KG1 (cell line): Measurements from ENCODE around the gene CHEK1.
A peak's percentile ranks its signal among the peaks of the same experiment; 100 is the strongest.

Experiments used
- DNase-seq: peaks from one replicate; lab custom pipeline; 2025; lab: John Stamatoyannopoulos, UW

Gene CHEK1

DNA sequence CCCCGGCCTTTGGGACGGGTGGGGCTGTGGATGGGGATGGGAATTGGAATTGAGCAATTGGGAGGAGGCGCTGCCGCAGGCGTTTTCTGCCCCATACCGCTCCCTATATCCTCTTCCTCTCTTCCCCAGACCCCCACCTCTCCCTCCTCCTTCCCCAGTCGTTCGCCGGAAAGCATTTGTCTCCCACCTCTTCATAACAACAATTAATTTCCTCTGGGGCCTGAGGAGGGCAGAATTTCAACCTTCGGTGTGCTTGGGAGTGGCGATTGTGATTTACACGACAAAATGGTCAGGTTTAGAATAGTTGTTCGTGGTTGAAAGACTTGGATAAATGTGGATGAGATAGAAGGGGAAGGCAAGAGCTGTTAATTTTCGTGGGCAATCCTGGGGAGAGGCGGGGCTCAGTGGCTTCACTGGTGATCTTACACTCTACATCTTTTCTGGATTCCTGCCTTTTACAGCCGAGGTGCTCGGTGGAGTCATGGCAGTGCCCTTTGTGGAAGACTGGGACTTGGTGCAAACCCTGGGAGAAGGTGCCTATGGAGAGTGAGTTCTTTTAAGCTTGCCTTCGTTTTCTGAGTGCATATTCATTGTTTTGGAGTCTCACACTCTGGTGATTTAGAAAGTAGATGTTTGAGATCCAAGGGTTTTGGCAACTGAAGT is 1.5 kb downstream of the CHEK1 start:
- DNase-seq = peak; percentile 52

DNA sequence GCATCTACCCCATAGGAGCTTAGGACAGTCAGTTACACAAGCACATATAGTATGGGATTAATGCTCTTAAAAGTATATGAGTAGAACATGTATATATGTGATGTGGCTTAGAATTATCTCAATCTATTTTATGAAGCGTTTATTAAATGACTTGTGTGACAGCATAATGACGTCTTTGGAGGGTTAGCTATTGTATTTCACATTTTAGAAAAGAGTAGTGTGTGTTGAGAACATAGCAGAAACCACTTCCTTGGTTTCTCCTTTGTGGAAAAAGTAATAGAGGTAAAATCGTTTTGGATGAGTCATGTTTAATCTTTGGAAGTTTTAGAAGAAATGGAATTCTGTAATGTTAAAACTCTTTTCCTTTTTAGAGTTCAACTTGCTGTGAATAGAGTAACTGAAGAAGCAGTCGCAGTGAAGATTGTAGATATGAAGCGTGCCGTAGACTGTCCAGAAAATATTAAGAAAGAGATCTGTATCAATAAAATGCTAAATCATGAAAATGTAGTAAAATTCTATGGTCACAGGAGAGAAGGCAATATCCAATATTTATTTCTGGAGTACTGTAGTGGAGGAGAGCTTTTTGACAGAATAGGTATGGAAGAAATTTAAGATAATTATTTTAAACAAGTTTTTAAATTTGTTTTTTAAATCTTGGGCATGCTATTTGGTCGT is 2.4 kb downstream of the CHEK1 start:
- no peak for DNase-seq

DNA sequence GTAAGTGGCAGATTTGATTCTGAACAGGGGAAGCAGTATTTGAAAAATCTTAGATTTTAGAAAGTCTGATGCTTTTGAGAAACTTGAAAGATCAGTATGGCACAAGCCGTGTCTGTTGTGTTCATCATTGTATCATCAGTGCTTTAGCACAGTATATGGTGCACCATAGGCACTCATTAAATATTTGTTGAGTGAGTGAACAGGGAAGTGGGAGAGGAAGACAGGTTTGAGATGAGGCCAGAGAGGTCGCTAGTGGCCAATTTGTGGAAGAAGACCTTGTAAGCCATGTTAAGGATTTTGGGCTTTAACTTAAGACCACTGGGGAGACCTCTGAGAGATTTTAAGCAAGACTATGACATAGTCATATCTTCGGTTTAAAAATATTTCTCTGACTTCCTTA is 12.9 kb downstream of the CHEK1 start:
- DNase-seq = no peak

DNA sequence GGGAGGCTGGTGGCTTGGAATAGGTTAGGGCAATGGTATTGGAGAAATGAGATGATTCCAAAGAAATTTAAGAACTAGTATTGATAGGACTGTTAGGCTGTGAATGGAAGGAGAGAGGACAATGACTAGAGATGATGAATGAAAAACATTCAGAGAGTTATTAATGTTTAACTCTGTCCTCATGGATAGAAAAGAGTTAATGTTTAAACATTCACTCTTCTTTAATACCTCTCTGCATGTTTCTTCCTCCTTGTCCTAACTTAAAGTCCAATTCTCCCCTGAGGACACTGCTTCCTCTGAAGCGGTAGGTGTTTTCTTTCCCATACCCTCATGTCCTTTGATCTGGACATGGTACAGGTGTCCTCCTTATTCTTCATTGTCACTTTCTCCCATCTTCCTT is 13.4 kb downstream of the CHEK1 start:
- DNase-seq = no peak

DNA sequence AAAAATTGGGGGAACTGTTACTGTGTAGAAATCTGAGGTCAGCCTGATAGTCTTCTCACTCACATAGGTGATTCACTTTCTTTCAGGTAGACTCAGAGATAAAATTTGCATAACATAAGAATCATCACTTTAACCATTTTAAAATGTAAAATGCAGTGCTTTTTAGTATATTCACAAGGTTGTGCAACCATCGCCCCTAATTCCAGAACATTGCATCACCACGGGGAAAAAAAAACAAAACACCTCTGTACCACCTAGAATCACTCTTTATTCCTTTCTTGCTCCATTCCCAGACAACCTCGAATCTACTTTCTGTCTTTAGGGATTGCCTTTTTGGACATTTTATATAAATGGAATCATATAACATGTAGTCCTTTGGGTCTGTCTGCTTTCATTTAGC is 20.9 kb downstream of the CHEK1 start:
- no peak for DNase-seq

DNA sequence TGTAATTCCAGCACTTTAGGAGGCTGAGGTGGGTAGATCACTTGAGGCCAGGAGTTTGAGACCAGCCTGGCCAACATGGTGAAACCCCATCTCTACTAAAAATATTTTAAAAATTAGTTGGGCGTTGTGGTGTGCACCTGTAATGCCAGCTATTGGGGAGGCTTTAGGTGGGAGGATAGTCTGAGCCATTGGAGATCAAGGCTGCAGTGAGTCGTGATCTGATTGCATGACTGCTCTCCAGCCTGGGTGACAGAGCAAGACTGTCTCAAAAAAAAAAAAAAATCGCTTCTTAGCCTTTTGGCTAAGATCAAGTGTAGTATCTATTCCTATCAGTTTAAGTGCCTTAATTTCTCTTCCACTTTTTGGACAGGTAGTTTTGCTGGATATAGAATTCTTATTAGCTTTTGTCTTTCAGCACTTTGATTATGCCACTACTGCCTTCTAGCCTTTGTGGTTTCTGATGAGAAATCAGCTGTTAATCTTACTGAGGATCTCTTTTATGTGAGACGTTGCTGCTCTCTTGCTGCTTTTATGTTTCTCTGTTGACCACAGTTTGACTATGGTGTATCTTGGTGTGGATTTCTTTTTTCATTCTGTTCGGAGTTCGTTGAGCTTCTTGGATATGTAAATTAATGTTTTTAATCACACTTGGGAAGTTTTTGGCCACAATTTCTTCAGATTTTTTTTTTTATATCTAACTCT is 24.7 kb downstream of the CHEK1 start:
- no peak for DNase-seq

DNA sequence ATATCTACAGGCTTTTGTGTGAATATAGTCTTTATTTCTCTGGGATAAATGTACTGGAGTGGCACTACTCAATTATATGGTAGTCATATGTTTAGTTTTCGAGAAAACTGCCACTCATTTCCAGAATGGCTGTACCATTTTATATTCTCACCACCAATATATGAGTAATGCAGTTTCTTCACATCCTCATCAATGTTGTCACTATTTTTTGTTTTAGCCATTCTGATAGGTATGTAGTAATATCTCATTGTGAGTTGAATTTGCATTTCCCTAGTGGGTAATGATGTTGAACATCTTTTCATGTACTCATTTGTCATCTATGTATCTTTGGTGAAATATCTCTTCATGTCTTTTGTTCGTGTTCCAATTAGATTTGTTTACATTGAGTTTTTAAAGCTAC is 37.7 kb downstream of the CHEK1 start:
- no peak for DNase-seq

DNA sequence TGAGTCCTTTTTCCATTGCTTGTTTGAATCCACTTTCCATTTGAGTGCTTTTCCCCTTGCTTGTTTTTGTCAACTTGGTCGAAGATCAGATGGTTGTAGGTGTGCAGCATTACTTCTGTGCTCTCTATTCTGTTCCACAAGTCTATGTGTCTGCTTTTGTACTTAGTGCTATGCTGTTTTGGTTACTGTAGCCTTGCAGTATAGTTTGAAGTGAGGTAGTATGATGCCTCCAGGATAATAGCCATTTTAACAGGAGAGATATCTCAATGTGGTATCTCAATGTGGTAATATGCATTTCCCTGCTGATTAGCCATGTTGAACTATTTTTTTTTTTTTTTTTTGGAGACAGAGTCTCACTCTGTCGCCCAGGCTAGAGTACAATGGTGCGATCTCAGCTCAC is 38.9 kb downstream of the CHEK1 start:
- DNase-seq = no peak

DNA sequence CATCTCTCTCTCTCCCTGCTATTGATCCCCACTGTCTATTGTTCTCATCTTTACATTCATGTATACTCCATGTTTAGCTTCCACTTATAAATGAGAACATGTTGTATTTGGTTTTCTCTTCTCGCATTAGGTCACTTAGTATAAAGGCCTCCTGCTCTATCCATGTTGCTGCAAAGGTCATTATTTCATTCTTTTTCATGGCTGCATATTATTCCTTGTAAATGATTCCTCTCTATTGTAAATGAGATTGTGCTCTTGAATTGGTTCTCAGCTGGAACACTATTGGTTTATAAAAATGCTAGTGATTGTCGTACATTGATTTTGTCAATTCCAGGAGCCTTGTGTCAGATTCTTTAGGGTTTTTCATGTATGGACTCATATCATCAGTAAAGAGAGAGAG is 42.2 kb downstream of the CHEK1 start:
- no peak for DNase-seq

DNA sequence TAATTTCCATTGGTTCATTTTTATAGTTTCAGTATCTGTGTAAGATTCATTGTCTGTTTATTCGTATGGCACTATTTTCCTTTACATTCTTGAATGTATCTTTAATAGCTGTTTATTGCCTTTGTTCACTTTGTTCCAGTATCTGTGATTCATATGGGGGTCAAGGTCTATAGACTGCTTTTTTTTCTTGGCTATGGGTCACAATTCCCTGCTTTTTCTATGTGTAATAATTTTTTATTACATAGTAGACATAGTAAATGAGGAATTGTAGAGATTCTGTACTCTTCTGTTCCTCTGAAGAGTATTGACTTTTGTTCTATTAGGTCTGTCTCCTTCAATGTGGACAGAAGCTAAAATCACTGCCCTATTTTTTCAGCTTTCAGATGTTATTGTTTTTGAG is 45.2 kb downstream of the CHEK1 start:
- DNase-seq = no peak

DNA sequence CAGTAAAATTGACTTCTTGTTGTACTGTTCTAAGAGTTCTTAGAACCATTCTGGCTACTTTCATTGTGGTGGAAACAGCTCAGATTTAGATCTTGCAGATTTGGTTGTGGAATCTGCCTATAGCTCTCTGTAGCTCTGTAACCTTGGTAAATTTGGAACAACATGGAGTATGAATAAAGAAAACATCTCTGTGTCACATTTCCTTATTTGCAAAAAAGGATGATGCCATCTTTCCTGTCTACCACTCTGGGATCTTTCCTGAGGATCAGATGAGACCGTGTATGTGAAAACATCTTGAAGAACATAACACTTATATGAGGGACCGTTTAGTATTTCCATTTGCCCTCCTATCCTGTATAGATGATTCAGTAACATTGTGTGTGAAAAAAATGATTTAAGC is 46.6 kb downstream of the CHEK1 start:
- DNase-seq = no peak

DNA sequence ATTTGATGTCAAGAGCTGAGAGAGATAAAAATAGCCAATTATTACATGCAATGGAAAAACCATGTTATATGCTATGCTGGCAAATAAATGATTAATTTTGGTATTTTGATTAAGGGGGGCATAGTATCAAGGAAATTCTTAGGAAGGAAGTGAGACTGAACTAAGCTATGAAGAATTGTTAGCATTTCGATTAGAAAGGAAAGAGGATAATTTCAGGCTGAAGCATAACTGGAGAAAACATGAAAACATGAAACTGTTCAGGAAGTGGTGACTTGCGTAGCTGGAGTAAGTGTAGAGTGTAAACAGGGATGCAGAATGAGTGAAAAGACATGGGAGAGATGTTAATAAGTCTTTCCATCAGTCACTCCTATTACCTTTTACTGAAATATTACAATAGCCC is 49.2 kb downstream of the CHEK1 start:
- DNase-seq = no peak

DNA sequence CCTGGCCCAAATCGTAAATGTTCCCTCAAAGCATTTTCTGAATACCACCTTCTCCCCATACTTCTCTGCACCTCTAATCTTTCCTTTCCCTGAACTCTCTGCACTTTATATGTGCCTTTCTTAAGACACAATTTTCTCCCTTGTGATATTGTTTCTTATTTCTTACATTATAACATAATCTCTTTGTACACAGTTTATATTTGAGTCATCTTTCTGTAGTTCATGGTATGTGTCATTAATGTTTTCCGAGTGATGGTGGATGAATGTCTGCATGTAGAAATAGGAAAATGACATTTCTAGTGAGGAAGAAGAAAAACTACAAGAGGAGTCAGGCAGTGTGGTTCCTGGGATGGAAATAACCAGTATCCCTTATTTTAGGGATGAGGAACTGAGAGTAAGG is 50.2 kb downstream of the CHEK1 start:
- DNase-seq = no peak

DNA sequence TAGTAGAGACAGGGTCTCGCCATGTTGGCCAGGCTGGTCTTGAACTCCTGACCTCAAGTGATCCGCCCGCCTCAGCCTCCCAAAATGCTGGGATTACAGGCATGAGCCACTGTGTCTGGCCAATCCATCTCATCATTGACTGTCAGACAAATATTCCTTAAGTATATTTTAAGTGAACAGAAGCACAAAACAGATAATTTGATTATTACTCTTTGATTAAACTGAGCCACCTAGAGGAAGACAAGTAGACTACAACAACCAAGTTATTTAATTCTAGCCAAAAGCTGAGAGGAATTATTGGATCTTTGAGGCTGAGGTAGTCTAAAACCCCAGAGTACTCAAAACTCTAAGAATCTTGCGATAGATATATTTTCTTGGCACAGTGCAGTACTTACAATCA is 54.4 kb downstream of the CHEK1 start:
- DNase-seq = no peak

DNA sequence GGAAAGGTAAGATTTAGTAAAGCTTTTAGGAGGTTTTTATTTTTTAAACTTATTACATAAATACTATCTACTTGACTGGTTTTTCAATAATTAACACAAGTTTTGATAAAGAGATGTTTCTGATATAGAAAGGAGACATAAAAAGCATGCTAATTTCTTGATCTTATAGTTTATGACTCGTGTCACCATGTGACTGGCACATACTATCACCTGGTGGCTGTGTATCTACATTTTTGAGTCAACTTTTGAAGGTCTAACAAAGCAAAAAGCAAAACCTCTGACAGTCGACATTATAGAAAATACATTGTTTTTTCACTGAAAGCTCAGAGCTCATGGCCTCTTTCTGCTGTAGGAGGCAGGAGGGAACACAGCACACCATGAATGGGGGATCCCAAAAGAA is 54.9 kb downstream of the CHEK1 start:
- DNase-seq = no peak

DNA sequence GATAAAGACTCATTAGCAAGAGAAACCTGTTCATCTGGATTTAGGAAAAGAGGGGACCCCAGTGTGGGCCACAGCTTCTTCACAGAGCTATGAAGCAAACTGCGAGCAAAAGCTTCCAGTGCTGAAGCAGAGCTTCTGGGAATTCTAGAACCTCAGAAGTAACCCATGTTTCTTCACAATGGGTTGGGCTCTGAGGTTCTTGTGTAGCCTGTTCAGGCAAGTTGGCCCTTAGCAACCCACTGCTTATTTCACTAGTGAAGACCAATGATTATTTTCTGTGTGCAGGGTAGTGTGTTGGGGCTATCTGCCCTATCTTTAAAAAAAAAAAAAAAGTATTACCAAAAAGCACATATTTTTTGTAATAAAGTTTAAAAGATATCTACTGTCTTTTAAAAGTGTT is 55.8 kb downstream of the CHEK1 start, which contains the start of gene ACRV1:
Gene ACRV1 (minus strand): TSS at position 101 of the 400 bp plus-strand sequence. CDS start 67 bp downstream, at position 34.
- DNase-seq = no peak

DNA sequence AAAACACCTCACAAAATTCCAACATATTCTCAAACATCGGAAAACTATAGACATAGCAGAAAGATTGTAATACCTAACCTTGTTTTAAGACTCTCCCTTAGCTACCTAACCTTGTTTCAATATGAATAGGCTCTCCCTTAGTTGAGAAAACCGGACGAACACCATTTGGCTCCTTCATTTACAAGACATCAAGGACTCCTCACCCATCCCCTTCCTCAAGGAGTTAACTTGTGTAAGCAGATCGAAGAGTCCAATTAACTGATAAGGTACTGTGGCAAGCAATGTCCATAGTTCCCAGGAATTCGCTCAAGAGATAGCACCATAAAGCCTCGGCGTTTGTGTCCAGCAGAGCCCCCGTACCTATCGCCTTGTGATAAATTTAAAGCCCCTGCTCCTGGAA is 60.3 kb downstream of the CHEK1 start:
- DNase-seq = no peak

DNA sequence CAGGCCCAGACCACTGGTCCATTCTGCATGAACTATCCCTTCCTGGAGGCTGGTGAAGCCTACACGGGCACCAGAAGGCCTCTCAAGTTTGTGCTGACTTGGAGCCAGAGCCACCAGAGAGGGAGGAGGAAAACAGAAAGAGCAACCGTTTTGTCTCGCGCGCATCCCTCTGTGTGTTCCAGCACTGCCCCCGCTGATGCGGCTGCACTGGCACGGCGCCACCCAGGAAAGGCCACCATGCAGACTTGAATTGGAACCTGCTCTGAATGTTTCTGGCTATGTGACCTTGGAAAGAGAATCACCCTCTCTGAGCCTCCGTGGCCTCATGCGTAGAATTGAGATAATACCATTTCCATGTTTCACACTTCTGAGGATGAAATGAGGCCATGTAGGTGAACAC is 63.1 kb downstream of the CHEK1 start:
- DNase-seq = no peak

DNA sequence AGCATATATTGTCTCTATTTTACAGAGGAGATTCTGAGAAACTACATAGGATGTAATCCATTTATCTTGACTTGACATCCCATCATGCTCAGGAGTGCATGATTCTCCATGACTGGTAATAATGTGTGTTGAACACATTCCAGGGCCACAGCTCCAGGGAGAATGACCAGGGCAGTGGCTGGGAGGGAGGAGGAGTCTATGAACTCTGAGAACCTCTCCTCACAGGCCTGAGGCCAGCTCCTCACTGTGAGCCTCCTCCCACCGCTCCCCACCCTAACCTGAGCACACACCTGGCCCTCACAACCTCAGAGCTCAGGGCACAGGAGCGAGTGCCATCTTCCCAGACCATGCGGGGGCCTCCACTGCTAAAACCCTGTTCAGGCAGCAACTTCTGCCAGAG is 63.7 kb downstream of the CHEK1 start:
- DNase-seq = no peak

DNA sequence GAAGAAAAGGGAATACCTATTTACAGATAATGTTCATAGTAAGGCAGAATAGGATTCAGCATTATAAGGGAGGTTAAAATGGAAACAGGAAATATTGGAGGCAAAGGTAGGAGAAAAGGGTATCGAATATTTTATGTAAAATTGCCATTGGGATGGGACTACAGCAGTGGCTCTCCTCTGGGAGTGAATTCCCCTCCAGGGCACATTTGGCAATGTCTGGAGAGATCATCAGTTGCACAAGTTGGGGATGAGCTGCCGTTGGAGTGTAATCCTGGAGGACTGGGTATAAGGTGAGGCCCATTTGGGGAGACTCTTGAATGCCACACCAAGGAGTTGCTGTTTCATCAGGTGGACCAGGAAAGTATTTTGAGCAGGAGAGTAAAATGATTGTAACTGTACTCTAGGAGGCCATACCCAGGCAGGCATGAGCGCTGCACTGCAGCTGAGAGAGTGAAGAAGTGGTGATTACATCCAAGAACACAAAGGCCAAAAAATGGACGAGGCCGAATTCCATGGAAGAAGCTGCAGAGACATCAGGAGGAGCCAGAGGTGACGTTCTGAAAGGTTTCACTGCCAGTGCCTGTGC is 64.4 kb downstream of the CHEK1 start:
- no peak for DNase-seq

DNA sequence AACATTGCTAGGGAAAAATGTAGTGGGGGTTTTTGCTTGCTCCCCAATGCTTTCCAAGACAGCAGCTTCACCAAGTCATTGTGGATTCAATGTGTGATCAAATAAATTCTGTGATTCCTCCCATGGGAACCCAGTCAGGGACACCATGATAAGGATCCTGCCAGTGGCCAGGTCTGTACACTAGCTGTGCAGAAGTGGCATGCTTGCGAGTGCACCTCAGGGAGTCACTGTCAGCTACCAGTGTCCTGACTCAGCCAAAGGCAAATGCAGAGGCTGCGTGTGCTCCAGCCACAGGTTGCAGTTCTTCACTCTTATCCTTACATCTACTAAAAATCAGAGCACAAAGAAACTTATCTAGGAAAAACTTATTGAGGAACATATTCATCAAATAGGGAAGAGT is 65.0 kb downstream of the CHEK1 start:
- no peak for DNase-seq

DNA sequence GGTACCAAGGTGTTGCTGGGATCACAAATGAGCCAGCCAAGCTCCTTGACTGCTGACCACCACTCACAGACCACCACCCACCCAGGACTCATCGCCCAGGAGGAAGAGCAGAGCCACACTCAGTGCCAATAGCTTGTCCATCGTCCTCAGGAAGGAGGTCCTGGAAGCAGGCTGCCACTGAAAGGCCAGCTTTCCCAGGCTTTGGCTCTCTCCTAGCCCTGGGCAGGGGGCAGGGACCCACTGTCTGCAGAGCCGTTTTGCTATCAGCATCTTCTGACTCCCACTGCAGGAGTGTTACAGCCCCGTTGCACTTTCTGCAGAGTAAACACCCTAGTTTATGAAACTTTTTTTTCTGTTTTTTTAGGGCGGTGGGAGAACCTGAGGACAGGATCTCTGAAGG is 67.9 kb downstream of the CHEK1 start:
- DNase-seq = no peak

DNA sequence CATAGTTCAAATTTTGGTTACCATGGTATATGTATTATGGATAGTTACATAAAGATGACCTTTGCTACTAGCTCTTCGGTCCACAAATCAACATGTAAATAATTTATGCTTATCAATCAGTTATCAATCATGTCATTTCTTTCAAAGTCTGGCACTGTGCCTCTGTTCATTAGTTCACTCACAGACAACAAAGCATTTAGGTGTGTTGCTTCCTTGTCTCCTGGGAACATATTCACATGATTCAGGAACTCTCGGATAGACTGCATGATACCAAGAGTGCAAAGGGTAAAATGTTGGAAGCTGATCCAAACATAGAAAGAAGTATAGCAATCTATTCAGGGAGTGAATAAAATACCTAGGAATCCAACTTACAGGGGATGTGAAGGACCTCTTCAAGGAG is 70.0 kb downstream of the CHEK1 start:
- DNase-seq = no peak
